GM19467 (cell line): ENCODE data around the gene PRKN.
"Not testable (repeated sequence)": the region's sequence is repeated elsewhere in the genome, so short reads cannot be mapped to it uniquely, and the experiment has no call there.

Experiments
- ATAC-seq: cut with Tn5 transposase; IDR thresholded peaks from one replicate; pipeline ENCODE4 v1.9.1; 2021; ENCODE audit warnings: mild to moderate bottlenecking, moderate library complexity; ENCODE audit not compliant: unreplicated experiment

PRKN gene

DNA sequence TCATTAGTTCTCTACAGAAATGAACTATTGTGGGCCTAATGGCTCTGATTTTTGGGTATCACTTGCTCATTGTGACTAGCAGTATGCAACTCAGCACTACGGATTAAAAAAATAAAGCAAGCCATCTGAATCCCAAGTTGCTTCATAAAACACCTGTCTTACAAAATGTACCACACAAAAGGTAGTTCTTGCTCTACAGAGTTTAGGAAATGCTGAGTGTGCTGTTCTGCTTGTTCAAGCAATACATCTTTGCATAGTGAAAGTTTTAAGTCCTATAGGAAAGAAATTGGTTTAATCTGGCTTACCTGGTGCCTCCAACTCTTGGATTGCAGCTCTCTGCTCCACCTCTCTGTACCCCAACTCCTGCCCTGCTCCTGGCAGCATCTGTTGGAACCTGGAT lies 1187.0 kb downstream of the PRKN start:
- no peak for ATAC-seq

DNA sequence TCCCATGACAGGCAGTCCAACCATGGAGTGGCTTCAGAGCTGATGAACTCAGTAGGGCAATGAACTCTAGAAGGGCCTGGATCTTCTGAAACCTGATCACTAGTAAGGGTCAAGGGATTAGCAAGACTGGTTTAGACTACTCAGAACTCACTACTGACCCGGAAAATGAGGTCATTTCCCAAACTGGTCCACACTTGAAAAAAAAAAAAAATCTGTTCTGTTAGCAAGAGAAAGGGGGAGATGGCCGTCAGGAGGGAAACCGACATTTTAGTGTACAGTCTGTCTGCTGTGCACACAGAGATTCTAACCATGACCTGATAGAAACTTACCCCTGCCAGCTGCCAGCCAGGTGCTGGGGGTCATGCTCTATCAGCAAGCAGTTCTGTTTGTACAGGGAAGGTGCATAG lies 1191.3 kb downstream of the PRKN start:
- no peak for ATAC-seq

- ATAC-seq: no peak
These were observed 1193.2 kb downstream of the PRKN start for GRCh38 chr6:161534264-161534873.

- no peak for ATAC-seq
These were observed 1194.3 kb downstream of the PRKN start for GRCh38 chr6:161533266-161533665.

- no peak for ATAC-seq
These were observed 1195.0 kb downstream of the PRKN start for GRCh38 chr6:161532536-161532935.

- no peak for ATAC-seq
These were observed 1200.8 kb downstream of the PRKN start for GRCh38 chr6:161526794-161527193.

DNA sequence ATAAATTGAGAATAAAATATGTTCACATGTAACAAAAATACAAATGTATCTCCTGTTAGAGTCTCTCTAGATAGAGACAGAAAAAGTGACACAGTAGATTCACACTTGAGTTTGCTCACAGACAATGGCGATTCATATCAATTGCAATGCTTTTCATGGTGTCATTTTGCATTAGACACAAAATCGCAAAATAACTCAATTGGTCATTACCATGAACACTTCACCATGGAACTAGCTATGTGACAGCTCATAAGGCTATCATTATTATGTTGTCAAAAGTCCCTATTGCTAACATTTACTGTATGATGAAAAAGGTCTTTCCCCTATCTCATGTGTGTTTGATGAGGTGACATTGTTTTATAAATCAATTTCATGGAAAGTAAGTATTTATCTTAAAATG lies 1204.2 kb downstream of the PRKN start:
- no peak for ATAC-seq

DNA sequence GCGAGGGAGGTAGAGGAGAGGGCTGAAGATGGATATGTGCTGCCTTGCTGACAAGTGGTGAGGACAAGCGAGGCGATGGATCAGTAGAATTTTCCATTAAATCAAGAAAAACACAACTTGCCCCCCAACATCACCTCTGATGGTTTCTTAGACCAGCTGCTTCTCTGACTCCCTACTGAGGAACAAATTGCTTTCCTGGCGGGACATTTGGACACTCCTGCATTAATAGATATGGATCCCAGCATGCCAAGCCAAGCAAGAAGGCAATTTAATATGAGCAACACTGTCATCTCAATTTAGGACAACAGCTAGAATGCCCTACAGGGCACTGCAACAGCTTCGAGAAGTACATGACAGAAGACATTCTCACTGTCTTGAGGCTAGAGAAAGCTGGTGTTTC lies 1205.3 kb downstream of the PRKN start:
- ATAC-seq: no peak

DNA sequence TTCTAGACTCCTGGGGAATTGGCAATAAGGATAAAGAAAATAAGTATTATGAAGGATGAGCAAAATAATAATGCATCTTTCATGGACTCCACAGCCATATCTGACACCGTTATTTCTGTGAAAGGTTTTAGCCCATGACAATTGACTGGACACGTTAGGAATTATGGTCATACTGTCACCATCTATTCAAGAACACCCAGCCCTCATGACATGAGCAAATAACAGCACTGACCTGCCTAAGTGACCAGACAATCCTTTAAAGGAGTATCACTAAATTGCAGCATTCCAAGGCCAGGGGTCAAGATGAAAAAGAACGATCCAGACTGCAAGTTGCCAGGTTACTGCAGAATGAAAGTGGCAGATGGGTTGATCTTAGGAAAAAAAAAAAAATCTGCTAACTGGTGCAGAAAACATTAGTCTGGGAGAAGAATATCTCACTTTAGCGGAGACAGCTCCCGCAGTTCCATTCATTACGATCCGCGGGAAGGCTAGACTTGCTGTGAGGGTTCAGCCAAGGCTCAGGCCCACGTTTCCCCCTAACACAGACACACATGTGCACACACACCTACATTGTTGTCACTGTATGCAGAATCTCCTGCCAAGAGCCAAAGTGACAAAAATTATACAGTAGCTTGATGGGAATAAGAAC lies 1216.0 kb downstream of the PRKN start:
- ATAC-seq: no peak

GRCh38 chr6:161508341-161508740 lies 1219.2 kb downstream of the PRKN start:
- ATAC-seq: no peak

DNA sequence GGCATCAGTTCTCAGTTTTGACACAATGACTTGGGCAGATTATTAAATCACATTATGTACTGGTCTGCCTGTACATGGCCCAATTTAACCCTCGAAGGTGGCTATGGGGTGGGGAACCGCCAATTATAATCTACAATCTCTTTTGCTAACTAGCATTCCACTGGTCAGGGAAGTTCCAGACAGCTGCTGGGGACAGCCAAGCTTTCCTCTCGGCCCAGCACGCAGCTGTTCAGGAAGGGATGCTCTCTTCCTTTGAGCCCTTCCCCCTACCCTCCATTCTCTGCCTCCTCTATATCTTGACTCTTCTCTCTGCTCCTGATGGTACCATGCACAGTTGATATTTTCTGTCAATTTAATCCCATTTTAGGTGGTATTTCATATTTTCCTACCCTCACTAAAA lies 1220.2 kb downstream of the PRKN start:
- ATAC-seq: no peak

DNA sequence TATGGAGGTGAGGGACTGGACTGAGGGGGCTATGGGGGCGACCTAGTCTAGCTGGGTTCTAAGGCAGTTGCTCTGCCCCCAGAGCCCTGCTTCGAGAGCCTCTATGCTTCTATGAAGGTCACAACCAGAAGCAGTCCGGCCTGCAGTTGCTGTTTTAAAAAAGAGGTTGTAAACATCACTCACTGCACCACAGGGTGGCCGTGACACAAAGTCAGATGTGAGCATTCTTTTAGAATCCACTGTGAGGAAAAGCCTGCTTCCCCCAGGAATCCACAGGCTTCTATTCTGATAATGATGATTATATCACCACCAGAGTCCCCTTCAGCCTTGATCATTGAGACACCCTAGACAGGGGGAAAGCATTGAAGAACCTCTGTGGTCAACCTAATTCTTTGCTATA lies 1224.0 kb downstream of the PRKN start:
- no peak for ATAC-seq

- ATAC-seq: no peak
These were observed 1228.7 kb downstream of the PRKN start for GRCh38 chr6:161498881-161499280.

DNA sequence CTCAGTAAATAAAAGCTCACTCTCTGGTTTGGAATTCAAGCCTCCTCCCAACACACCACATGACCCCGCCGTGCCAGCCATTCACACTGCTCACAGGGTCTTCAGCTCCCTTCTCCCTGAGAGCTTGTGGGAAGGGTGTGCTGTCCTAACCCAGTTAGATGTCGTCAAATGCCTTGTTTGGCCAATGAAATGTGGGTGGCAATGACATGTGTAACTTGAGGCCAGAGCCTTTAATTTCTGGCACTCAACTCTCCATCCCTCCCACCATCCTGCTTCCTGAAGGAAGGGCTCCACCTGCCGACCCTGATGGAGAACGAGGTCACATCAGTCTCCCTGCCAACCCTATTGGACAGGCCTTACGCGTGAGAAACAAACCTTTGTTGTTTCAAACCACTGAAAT lies 1229.2 kb downstream of the PRKN start:
- no peak for ATAC-seq

DNA sequence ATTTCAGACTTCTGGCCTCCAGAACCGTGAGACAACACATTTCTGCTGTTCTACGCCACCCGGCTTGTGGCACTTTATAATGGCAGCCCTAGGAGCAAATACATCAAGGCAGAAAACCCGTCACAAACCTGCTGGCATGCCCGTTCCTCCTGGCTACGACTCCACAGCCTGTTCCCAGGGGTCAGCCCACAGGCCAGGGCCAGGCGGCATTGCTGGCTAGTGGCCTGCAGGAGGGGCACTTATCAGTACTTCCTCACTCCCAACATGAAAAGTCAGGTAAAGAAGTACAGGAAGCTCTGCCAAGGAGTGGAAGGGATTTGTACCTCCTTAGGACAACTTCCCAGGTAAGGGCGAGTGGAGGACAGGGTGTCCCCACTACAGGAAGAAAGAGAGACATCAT lies 1230.6 kb downstream of the PRKN start:
- ATAC-seq: no peak

GRCh38 chr6:161496271-161496670 lies 1231.3 kb downstream of the PRKN start:
- not testable (repeated sequence) for ATAC-seq

DNA sequence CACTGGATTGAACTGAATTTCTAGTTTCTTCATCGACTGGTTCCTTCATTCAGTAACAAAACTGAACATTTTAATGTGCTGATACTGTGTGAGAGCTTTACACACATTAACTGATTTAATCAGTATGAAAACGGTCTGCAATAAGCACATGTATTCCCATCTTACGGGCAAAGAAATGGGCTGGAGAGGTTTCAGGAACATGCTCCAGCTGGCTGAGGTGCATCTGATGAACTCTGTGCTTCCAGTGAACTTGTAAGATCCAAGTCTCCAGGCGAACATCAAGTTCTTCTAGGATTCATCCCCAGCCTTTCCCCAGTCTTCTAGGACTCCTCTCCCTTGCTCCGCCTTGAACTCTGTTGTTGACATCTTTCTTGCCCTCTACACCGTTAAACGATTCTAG lies 1233.0 kb downstream of the PRKN start:
- no peak for ATAC-seq

DNA sequence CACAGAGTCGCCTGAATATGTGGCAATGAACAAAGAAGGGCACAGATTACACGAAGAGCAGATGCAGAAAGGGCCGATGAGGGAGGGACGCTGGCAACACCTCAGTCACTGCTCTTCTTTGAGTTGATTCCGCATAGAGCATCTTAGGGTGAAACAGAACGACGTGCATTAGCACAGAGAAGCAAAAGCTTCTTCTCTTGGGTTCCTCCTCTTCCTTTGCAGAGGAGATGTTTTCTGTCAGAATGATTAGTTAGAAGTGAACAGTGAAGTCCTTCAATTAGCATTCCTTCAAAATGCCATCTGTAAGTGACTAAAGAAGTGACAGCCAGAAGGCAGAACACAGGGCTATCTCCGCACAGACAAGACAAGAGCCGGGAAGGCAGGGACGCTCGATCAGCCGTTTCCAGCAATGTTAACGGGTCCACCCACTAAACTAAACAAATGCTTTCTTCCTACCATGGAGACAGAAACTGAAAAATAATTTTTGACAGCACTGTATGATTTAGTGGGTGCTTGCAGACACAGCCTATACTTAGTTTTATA lies 1233.9 kb downstream of the PRKN start:
- ATAC-seq: no peak

DNA sequence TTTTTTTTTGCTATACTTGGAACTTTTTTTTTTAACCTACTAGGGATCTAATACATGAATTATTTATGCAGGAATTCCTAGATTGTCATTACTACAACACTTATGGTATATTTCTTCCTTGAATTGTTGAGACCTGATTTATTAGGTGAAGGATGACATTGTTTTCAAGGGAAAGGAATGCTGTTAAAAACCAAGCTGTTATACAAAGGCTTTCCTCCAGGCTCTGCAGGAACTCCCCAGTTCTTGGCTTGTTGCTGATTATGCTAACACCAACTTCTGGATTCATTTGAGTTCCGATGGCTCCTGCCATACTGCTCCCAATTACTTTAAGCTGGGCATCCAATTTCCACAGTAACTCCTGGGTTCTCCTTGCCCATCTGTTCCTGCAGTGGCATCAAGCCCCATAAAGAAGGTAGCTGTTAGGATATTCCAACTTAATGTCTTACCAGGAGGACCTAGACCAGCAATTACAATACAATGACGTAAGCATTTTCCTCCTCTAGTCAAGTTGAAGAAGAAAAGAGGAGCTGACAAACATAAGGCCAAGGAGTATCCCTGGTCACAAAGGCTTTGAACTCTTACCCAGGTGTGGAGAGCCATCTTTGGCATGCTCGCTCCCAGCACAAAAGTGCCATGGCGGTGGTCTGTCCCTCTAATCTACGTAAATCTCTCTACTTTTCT lies 1237.8 kb downstream of the PRKN start:
- no peak for ATAC-seq

DNA sequence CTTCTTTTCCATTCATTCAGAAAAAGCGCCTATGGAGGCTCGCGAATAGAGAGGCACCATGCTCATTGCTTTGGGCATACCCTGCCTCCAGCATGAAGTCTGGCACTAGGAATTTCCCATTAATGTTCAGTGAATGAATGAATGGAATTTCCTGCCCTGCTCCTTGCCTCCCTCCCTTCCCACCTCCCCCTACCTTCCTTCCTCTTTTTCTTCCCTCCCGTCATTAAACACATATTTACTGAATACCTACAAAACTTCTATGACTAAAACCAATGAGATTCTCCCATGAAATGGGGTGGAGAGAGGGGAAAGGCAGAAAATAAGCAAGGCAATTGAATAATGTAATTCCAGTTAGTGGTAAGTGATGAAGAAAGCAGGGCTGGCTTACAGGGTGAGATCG lies 1239.9 kb downstream of the PRKN start:
- no peak for ATAC-seq

DNA sequence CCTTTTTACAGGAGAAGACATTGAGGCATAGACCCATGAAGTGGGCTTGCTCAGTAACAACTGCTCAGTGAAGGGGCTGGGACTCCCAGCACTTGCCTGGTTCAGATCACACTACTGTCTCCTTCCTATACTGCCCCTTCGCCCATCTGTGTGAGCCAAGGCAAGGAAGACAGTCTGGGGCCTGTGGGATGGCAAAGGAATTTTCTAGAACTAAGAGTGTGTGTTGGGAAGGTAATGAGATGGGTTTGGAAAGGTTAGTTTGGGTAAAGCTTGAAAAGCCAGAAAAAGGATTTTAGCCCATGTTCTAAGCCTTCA lies 1240.4 kb downstream of the PRKN start:
- no peak for ATAC-seq
